Forelimb muscle (tissue), 1 donor: ENCODE data around the gene SUSD4. TPM values are rescaled to one million over a fixed set of nuclear protein-coding genes. Genes with fewer than 3 reads are reported as not detected.

Source experiments
- DNase-seq: peaks from one replicate; pipeline ENCODE4 v3.0.0-alpha.2; 2013; ENCODE audit warnings: low read depth
- polyA plus RNA-seq: library from polyadenylated mRNA; unstranded; fragments of 120-200 nt; gene quantifications from one replicate; pipeline ENCODE4 v1.2.1, GENCODE V29; 2013; ENCODE audit not compliant: insufficient read length

SUSD4 gene
- polyA plus RNA-seq, 1 donor, result 4.6 TPM

DNA sequence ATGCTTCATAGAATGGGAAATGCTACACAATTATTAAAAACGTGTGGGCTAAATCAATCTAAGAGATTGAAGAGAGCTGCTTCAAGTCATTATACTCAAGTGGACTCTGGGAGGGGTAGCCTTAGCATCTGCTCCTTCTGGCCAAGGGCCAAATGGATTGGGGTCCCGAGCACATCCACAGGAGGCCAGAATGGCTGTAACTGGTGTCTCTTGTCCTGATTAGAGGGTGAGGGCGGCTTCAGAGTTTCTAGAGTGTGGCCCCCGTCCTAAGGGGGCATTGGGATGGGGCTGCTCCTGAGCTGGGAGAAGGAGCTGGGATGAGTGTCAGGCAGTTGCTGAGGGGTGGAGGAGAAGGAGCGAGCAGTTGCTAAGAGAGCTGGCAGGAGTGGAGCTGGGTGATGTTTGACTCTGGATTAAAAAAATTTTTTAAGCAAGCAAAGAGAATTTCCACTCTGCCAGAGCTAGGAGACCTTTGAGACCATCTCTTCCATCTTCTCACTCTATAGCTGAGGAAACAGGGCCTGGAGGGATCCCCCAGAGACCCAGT is 149.6 kb downstream of the SUSD4 start:
- DNase-seq, result no peak

DNA sequence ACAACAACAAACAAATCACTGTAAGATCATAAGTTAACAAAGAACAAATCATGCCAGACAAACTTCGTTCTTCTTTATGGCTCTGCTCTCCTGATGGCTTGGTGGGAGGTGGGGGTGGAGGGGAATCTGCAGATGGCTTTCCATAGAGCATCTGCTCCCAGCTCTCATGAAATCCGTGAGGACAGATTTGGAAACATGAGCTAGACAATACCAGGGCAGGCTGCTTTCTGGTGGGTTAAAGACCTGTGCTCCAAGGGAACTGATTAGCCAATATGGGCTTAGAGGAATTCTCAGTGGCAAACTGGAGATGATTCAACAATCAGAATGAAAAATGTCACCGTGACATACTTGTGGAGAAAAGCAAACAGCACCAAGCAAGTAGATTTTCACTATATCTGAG is 151.5 kb downstream of the SUSD4 start:
- DNase-seq, result no peak

DNA sequence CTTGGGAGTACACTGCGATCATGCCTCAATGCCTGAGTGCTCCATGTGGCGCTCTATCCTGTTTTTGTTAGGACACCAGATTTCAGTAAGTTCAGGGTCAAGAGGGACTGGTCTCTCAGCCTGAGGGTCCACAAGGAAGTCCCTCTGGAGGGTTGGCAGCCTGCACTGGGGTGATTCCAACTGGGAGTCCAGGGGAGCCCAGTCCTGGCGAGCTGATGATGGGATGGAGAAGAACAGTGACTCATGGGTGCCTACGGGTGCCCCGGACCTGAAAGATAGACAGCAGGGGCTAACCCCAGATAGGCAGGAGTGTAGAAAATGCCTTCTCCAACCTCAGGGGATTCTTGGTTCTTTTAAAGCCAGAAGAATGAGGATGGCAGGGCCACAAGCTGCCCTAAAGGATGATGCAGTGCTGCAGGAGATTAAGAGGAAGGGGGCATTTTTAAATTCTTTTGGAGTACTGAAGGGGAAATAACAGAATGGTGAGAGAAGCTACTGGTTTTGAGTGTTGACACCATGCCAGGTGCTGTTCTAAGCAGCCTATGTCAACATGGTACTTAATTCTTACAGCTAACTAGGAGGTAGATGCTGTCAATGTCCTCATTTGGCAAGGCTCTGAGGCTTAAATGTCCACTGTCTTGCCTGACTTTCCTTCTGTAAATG is 152.5 kb downstream of the SUSD4 start:
- no peak for DNase-seq

DNA sequence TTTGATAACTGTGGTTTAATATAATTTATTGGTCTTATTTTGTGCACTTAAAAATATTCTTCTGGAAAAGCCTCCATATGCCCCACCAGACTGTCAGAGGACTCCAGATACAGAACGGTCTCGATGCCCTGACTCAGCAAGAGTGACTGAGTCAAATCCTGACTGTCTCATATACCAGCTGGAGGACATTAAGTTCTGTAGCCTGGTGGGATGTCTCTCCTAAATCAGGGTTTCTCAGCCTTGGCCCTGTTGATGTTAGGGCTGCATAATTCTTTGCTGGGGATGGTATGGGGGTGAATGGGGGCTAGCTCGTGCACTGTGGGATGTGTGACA is 153.2 kb downstream of the SUSD4 start:
- no peak for DNase-seq

DNA sequence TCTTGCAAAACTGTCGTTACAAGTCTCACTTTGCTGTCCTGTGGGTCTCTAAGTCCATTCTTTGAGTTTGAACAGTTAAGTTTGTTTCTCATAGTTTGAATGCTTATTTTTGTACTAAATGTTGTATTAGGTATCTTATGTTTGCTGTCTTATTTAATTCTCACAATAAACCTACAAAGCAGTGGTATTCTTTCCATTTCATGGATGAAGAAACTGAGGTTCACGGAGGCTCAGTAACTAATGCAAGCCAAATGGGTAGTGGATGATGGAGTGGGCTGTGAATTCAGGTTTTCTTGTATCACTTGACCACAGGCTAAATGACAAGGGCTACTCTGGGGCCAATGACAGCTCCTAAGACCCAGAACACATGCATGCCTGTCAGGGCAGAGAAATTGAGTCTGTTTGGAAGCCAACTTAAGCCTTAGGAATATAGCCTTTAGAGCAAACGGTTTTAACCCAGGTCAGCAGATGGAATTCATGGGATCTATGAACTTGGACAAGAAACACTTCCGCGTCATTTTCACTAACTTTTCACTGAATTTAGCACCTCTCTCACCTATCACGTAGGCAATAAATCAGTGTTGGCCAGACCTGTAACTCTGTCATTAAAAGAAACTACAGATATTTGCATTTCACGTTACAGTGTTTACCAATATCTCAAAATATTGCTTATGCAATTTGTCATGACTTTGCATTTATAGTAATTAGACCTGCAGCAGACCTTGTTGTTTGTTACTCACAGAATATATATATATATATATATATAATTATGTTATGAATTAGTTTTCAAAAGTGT is 153.8 kb downstream of the SUSD4 start:
- no peak for DNase-seq

DNA sequence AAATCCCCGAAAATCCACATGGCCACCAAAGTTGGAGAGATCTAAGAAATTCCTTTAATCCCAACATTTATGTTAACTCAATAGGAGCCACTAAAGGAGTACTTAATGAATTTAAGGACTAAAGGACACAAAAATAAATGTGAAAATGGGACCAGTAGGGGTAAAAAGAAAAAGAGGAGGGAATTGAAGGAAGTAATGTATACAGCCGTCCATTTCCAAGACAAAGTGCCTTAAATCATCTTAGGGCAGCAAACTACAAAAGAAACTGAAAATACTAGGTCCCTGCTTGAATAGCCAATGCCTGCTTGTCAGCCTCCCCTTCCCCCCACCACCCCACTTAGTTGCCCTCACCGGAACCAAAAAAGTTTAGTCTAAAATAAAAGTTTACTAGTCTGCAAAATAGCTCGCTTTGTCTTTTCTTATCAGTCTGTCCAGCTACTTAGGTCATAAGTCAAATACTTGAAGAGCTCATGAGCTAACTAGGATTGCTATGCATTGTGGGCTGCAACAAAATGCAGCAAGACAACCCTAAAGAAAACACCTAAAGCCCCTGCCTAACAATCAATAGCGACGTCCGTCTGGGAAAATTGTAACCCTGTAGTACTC is 154.6 kb downstream of the SUSD4 start:
- no peak for DNase-seq

DNA sequence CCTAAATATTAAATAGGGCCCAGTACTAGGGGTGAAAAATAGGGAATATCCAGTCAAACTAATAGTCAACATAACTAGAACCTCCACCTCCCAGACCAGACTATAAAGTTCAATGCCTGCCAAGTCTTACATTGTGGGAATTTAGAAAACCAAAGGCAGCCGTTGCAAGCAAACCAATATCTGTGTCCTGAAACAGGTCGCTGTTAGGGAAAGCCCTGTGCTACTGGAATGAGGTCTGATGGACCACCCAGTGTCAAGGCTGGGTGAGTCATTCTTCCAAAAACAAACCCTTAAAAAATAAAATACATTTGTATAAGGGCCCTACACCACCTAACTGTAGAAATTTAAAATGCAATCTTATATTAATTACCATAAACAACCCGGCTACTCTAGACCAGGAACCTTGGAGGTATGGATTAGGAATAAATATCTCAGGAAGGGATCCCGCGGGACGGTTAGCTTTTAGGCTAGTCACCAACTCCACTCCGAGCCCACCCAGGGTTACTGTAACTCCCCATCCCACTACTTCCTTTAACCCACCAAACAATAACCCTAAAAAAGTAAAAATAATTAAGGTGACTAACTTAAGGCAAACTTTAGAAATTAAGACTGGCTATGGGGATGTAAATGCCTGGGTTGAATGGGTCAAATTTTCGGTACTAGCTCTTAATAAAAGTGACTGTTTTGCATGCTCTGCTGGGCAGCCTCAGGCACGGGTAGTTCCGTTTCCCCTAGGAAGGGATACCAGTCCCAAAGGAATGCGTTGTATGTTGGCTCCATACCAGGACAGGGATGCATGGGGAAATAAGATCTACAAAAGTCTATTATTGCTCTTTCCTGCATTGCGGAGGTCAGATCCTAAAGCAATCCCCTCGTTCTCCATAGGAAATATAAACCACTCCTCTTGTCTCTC is 155.6 kb downstream of the SUSD4 start:
- no peak for DNase-seq

DNA sequence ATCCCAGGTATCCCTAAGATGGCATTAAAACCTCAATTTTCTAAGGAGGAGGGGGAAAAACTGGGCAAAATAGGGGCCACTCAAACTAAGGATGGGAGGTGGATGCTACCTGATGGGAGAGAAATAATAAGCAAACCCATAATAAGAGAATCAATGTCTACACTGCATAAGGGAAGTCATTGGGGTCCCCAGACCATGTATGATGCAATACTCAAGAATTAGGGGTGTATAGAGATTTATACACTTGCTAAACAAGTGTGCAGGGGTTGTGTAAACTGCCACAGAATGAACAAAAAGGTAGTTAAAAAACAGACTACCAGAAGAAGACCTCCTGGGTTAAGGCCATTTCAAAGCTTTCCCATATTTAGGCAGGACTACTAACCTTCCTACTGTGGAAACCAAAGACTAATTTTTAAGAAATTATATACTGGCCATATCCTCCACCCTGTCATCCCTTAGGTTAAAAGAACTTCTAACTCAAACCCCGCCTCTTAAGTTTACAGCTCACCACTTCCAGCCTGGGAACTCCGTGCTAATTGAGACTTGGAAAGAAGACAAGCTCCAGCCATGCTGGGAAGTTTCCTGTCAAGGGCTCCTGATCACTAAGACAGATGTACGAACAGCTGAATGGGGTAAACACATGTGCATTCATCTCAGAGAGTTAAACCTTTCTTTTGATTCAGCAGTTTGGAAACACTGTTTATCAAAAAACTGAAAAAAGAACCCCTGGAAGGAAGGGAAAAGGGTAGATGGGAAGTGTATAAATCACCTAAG is 156.5 kb downstream of the SUSD4 start:
- peak; percentile 57 for DNase-seq

DNA sequence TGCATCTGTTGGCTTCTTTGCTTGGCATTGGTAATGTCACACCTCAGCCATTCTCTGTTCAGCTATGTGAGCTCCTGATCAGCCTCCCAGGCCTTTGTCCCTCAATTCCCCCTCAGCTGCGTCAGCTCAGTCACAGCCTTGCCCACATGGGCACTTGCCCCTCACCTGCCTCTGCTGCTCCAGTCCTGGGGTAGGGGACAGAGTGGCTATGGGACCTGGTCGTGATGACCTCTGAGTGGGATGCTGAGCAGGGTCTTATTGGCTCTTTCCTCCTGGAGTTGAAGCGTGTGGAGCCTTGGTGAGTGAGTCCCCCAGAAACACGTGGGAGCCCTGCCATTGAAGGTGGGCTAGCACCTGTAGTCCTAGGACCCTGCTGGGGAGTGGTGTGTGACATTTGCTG is 159.6 kb downstream of the SUSD4 start:
- DNase-seq, result no peak

DNA sequence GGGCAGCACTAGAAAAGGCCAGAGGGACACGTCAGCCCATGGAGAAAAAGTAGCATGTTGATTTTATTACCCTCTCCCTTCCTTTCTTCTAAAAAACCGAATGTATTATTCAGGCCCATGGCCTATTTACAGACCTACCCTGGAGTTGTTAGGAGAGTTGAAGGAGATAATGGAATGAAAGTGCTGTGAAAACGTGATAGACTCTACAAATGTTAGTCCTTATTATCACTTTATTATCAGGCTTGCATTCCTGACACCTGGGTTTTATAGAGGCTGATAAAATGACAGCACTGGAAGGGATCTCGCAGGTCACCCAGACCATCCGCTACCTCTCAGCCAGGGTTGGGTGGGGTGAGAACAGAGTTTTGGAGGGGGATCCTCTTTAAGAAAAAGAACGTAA is 160.3 kb downstream of the SUSD4 start:
- DNase-seq, result no peak

DNA sequence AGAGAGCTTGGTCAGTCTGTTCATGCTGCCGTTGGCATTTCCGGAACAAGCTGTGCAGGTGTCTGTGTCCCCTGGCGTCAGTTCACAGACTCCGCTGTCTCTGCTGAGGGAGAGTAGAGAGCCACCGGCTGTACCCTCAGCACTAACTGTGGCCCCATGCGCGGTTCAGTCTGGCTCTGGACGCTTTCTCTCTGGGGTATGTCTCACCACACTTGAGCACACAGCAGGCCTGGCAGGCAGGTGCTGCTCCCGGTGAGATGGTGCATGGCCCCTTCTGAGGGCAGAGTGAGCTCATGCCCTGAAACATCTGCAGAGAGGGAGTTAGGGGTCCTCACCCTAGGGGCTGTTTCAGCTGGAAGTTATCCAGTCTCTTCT is 161.0 kb downstream of the SUSD4 start:
- DNase-seq, result no peak

DNA sequence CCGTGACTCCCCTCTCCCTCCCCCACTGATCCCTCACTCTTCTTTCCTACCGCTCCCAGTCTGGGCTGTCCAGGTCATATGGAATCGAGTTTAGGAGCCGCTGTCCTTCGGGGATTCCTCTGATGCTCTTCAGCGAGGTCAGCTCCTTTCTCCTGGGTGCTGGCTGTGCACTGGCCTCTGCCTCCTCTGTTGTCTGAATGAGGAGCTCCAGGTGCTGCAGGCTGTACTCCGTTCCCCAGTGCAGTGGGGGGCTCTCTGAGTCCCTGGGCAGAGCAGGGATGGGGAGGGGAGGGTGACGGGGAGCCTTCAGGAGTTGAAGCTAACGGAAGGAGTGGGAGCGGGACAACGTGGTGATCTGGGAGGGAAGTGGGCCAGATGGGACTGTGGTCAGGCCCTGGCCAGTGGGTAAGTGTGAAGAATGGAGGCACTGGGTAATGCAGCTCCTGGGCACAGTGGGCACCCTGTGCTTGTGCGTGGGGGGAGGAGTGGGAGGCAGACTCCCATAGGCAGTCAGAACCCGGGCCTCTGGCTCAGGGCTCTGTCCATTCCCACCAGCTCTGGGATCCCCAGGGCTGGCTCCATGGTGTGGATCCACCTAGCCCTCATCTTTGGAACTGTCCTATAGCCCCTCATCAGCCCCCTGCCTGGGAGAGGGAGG is 161.5 kb downstream of the SUSD4 start:
- no peak for DNase-seq

DNA sequence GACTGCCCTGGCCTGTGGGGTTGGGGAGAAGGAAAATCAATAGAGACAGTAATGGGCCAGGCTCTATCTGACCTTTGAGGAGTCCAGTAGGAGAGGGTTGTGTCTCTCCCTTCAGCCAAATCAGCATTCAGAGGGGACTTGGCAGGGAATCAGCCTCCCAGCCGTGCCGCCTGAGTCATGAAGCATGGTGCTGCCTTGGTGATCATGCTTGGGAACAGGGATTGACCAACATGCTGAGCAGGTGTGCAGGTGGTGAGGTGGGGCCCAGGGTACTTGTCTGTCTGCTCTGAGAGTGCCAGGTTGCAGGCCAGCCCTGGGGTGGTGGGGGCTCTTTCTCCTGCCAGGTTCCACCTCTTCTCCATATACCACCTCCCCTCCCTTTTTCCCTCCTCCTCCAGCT is 162.0 kb downstream of the SUSD4 start:
- DNase-seq, result no peak

DNA sequence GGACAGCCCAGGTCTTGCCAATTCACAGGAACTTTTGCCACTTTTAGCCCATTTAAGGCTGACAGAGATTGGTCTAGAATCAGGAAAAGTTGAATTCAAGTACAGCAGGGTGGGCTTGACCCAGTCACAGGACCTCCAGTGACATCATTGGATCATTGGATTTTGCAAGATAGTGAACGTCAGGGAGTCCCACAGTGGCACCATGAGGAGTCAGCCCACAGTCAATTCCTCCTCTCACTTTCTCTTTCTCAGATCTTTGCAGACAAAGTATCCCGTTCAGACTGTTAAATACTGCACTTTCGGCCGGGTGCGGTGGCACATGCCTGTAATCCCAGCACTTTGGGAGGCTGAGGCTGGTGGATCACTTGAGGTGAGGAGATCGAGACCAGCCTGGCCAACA is 163.1 kb downstream of the SUSD4 start:
- no peak for DNase-seq

DNA sequence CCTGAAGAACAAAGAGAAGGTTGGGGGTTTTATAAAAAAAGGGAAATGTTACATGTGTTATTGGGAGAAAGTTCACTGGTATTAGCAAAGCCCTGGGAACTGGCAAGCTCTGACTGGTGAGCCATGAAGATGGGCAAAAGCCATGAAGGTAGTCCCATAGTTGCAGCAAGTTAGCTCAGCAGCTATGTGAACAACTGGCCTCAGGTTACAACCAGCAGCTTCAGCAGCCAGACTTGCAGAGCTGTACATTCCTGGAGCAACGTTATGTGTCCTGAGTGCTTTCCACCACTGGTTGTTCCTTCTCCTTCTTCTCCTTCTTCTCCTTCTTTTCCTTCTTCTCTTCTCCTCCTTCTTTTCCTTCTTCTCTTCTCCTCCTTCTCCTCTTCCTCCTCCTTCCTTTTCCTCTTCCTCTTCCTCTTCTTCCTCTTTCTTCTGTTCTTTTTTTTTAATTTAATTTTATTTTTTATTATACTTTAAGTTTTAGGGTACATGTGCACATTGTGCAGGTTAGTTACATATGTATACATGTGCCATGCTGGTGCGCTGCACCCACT is 164.8 kb downstream of the SUSD4 start:
- DNase-seq, result no peak

DNA sequence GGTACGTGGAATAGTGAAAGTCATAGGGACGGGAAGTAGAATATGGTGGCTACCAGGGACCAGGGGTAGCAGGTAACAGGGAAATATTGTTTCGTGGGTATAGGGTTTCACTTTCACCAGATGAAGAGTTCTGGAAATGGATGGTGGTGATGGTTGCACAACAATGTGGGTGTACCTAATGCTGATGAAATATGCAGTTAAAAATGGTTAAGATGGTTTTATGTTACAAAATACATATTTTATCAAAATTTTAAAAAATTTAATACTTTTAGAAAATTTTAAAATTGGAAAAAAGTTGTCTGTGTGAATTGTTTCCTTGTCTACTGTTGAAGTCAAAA is 165.4 kb downstream of the SUSD4 start:
- no peak for DNase-seq

DNA sequence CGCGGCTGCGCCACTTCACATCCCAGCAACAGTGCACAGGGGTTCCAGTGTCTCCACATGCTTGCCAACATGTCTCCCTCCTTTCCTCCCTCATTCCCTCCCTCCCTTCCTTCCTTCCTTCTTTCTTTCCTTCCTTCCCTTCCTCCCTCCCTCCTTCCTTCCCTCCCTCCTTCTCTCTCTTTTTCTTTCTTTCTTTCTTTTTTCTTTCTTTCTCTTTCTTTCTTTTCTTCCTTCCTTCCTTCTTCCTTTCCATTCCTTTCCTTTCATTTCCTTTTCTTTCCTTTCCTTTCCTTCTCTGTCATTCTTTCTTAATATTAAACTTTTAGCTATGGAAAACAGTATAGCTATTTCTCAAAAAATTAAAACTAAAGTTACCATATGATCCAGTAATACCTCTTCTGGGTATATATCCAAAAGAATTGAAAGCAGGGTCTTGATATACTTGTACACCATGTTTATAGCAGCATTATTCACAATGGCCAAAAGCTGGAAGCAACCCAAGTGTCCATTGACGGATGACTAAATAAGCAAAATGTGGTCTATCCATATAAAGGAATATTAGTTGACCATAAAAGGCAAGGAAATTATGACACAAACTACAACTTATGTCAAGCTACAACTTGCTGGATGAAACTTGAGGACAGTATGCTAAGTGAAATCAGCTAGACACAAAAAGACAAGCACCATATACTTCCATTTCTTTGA is 165.9 kb downstream of the SUSD4 start:
- no peak for DNase-seq

DNA sequence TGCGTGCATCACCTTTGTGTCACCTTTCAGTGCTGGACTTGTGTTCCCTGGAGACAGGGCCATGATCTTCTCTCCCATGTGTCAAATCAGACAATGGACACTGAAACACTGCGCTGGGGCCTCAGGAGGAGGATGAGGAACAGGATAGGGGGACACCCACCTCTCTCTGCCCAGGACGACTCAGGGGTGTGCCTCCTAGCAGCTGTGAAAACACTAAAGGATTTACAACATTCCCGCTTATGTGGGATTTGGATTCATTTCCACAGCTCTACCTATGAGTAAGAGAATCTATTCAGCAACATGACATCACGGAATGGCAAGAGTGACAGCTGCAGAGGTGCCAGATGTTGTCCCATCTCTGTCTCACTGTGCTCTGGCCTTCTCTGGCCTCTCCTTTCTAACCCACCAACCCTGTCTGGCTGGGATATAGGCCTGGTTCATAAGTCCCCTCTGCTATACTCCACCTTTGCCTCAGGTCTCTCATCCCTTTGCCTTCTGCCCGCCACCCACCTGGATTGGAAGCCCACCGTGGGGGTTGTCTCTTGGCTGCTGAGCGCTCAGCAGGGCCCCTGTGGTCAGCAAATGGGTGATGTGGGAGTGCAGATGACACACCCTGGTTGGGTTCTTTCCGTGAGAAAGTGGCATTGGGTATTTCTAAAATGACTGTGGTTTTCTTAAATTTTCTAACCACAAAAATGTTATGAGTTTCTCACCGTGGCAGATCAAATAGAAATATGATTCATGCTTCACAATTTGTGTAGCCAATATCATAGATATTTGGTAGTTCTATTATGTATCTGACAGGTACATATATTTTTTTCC is 173.9 kb downstream of the SUSD4 start:
- DNase-seq, result no peak

DNA sequence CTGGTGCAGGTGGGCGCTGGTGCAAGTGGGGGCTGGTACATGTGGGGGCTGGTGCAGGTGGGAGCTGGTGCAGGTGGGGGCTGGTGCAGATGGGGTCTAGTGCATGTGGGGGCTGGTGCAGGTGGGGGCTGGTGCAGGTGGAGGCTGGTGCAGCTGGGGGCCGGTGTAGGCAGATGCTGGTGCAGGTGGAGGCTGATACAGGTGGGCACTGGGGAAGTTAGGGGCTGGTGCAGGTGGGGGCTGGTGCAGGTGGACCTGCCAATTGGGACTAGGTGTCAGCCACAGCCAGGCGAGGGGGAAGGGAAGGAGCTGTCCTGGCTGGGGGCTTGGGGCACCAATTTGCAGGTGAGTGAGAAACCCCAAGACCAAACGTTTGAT is 174.5 kb downstream of the SUSD4 start:
- DNase-seq, result no peak
